ENCODE results near the gene RAPGEFL1.
A peak's percentile ranks its signal among the peaks of the same experiment; 100 is the strongest.

The RAPGEFL1 gene

GRCh38 chr17:40158438-40159013 lies 18.7 kb upstream of the RAPGEFL1 start:
- peak; percentile 5 for DNase-seq (ENCODE audit: low read depth)
- H3K4me3 ChIP-seq (ENCODE audit: control insufficient read depth, low read depth, low read length) = no peak overlapping the region
- no peak for TF ChIP-seq CTCF (conservative IDR thresholded peaks at IDR 0.05; ENCODE audit: control insufficient read depth, insufficient read depth, low read depth, low read length)

GRCh38 chr17:40159456-40159855 lies 17.8 kb upstream of the RAPGEFL1 start:
- no peak overlapping the region for H3K4me3 ChIP-seq (ENCODE audit: control insufficient read depth, low read depth, low read length)
- TF ChIP-seq CTCF (conservative IDR thresholded peaks at IDR 0.05; ENCODE audit: control insufficient read depth, insufficient read depth, low read depth, low read length) = no peak
- DNase-seq (ENCODE audit: low read depth) = no peak

- no peak for TF ChIP-seq CTCF (conservative IDR thresholded peaks at IDR 0.05; ENCODE audit: control insufficient read depth, insufficient read depth, low read depth, low read length)
- no peak for DNase-seq (ENCODE audit: low read depth)
- H3K4me3 ChIP-seq (ENCODE audit: control insufficient read depth, low read depth, low read length) = no peak overlapping the region
Measured at GRCh38 chr17:40167685-40168261, 9.5 kb upstream of the RAPGEFL1 start.

GRCh38 chr17:40168262-40168832 lies 8.9 kb upstream of the RAPGEFL1 start:
- TF ChIP-seq CTCF (conservative IDR thresholded peaks at IDR 0.05; ENCODE audit: control insufficient read depth, insufficient read depth, low read depth, low read length) = peak; percentile 75
- DNase-seq (ENCODE audit: low read depth) = peak; percentile 70
- H3K4me3 ChIP-seq (ENCODE audit: control insufficient read depth, low read depth, low read length) = no peak overlapping the region

GRCh38 chr17:40170325-40170724 lies 6.9 kb upstream of the RAPGEFL1 start:
- TF ChIP-seq CTCF (conservative IDR thresholded peaks at IDR 0.05; ENCODE audit: control insufficient read depth, insufficient read depth, low read depth, low read length) = no peak
- no peak overlapping the region for H3K4me3 ChIP-seq (ENCODE audit: control insufficient read depth, low read depth, low read length)
- DNase-seq (ENCODE audit: low read depth) = no peak

GRCh38 chr17:40171750-40172149 lies 5.5 kb upstream of the RAPGEFL1 start:
- TF ChIP-seq CTCF (conservative IDR thresholded peaks at IDR 0.05; ENCODE audit: control insufficient read depth, insufficient read depth, low read depth, low read length) = no peak
- no peak overlapping the region for H3K4me3 ChIP-seq (ENCODE audit: control insufficient read depth, low read depth, low read length)
- DNase-seq (ENCODE audit: low read depth) = no peak

All from fibroblast of mammary gland (primary cell).